Epithelial cell of prostate (primary cell): ENCODE data around the gene FRYL.
"Not testable (repeated sequence)": the region's sequence is repeated elsewhere in the genome, so short reads cannot be mapped to it uniquely, and the experiment has no call there.

Source experiments
- DNase-seq: peaks from one replicate; pipeline ENCODE4 v3.0.0-alpha.2; 2011; ENCODE audit warnings: low read depth, low spot score
- H3K27ac ChIP-seq: fragments of 450-650 bp; 2 replicates; pipeline ENCODE4 v1.5.1; 2017; ENCODE audit warnings: mild to moderate bottlenecking

FRYL gene

DNA sequence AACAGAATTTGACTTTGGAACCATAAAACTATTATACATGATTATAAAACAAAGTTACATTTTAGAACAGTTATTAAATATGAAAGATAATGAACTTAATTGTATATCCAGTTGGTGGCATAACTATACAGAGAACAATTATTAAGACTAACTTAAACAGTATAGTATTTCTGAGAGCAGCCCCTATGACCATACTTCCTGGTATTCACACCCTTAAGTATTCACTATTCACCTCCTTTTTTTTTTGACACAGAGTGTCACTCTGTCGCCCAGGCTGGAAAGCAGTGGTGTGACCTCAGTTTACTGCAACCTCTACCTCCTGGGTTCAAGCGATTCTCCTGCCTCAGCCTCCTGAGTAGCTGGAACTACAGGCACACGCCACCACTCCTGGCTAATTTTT, 74.5 kb downstream of the FRYL start:
- no peak overlapping the region for H3K27ac ChIP-seq
- DNase-seq = no peak

DNA sequence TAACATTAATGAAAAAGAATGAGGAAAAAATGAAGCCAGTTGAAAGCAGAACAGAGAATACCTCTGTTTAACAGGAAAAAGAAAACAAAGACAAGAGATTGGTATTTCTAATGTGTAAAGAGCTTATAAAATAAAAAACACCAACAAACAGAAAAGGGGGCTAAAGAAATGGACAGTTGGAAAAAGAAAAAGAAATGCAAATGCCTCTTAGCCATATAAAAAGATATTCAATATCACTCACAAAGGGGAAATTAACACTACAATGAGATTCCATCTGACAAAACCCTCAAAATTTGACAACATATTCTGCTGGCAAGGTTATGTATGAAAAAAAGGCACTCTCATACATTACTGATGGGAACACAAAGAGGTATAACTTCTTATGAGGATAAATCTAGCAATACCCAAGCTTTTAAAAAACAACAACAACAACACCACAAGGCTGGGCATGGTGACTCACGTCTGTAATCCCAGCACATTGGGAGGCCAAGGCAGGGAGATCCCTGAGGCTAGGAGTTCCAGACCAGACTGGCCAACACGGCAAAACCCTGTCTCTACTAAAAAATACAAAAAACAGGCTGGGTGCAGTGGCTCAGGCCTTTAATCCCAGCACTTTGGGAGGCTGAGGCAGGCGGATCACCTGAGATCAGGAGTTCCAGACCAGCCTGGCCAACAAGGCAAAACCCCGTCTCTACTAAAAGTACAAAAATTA, 75.8 kb downstream of the FRYL start:
- H3K27ac ChIP-seq = no peak overlapping the region
- DNase-seq = no peak

DNA sequence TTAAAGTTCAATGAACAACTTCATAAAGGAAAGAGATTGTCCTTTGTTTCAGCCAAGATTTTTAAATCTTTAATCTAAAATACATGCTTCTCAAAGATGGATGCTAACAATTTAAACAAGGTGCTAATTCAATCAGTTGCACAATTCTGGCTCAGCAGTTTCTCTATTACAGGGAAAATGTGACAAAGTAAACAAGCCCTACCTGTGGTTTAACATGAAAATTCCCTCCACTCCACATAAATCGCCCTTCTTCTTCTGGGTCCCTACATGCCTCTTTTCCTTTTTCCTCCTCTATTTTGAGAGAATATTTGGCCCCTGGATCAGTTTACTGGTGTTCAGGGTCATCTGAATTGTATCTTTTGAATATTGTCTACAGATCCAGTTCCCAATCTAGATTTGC, 80.6 kb downstream of the FRYL start:
- peak overlapping the region; percentile 98 for H3K27ac ChIP-seq

GRCh38 chr4:48698029-48698971, 81.8 kb downstream of the FRYL start:
- H3K27ac ChIP-seq = peak overlapping the region; percentile 98
- DNase-seq = peak; percentile 87

More for the DNA sequence above, 80.6 kb downstream of the FRYL start:
- peak; percentile 14 for DNase-seq

- H3K27ac ChIP-seq = peak overlapping the region; percentile 98
- not testable (repeated sequence) for DNase-seq
Measured at GRCh38 chr4:48697516-48697915, 82.6 kb downstream of the FRYL start.

DNA sequence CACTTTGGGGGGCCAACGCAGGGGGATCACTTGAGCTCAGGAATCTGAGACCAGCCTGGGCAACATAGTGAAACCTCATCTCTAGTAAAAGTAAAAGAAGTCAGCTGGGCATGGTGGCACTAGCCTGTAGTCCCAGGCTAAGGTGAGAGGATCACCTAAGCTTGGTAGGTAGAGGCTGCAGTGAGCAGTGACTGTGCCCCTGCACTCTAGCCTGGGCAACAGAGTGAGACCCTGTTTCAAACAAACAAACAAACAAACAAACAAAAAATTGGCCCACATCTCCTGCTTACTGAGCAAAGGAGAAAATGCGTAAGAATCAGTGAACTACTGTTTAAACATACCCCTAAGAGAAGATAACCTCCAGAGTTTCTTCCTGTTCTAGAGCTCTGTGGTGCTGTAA, 85.3 kb downstream of the FRYL start:
- no peak overlapping the region for H3K27ac ChIP-seq
- no peak for DNase-seq

GRCh38 chr4:48693856-48694574, 86.1 kb downstream of the FRYL start:
- no peak overlapping the region for H3K27ac ChIP-seq
- DNase-seq = no peak

GRCh38 chr4:48692897-48693296, 87.2 kb downstream of the FRYL start:
- H3K27ac ChIP-seq = no peak overlapping the region
- DNase-seq = no peak

DNA sequence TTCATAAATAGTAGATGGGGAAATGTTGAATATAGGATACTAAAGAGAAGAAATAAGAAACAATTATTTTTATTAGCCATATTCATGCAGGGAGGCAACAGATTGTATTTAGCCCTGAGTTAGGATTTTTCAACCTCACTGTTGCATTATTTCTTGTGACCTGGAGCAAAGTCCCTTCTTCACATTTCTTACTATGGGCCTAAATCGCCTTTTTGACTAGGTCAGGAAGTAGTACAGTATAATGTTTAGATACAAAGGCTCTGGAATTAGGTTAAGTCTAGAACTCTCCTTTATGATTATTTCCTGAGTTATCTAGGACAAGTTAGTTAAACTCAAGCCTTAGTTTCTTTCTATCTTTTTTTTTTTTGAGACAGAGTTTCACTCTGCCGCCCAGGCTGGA, 88.0 kb downstream of the FRYL start:
- H3K27ac ChIP-seq = no peak overlapping the region
- no peak for DNase-seq

DNA sequence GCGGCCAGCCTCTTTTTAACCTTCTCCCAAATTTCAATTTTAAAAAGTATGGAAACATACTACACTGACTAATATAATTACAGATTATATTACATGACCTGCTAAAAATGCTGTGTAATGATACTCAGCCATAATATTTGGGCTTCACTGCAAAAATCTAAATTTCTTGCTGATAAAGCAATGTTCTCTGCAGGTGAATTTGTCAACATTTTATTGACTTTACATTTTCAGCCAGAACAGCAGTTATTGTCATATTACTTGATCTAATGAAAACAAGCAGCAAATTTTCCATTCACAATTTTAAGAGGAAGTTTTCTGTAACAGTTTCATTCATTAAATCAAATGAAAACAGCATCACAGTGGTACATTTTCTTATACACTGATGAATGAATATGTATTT, 91.1 kb downstream of the FRYL start:
- no peak for DNase-seq
- H3K27ac ChIP-seq = no peak overlapping the region

DNA sequence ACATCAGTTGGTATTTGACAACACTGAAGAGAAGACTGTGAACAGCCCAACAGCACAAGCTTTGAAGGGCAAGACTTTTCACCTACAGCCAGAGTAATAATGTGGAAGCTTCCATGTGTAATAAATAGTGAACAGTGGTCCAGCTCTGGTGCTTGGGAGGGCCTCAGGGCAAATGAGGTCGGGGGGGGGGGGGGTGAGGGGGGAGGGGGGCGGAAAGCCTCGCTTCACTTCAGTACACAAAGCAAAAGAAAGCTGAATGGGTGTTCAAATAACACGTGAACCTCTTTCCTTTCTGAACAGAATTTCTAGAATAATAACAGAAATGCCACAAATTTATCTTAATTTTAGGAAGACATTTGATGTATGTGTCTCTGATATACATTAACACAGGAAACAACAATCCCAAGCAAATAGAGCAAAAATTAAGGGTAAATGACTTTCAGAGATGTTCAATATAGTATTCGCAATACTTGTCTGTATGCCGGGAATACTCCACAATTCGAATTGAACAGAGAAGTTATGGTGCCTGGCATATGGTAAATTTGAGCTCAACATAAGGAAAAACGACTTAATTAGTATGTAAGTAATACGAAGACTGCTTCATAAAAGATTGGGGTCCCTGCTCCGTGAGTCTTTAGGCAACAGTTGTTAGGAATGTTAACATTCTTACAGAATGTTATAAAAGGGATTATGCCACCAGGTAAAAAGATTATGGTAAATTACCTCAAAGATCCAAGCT, 92.6 kb downstream of the FRYL start:
- no peak for DNase-seq
- no peak overlapping the region for H3K27ac ChIP-seq

DNA sequence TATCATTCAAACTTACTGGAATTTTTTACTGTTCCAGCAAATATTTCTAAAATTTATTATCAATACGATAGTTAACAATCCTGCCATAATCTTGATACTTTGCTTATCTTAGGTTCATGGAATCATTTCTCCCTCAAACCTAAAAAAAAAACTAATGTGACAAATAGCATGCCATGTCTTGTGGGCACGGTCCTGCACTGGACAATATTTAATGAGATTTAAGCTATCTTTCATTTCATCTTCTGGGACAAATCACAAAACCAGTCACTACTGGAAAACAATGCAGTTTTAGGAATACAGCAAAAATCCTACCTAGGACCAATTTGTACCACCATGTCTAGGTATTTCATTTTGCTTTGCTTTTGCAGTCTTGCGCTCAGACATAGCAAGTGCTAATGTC, 93.7 kb downstream of the FRYL start:
- H3K27ac ChIP-seq = no peak overlapping the region
- no peak for DNase-seq

- H3K27ac ChIP-seq = no peak overlapping the region
- no peak for DNase-seq
Measured at GRCh38 chr4:48683784-48684666, 96.1 kb downstream of the FRYL start.

DNA sequence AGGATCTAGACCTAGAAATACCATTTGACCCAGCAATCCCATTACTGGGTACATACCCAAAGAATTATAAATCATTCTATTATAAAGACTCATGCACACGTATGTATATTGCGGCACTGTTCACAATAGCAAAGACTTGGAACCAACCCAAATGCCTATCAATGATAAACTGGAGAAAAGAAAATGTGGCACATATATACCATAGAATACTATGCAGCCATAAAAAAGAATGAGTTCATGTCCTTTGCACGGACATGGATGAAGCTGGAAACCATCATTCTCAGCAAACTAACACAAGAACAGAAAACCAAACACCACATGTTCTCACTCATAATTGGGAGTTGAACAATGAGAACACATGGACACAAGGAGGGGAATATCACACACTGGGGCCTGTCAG, 97.2 kb downstream of the FRYL start:
- DNase-seq, H3K27ac ChIP-seq: not testable (repeated sequence)

- DNase-seq = no peak
- peak overlapping the region; percentile 16 for H3K27ac ChIP-seq
Measured at GRCh38 chr4:48681856-48682255, 98.2 kb downstream of the FRYL start.

- H3K27ac ChIP-seq = no peak overlapping the region
- no peak for DNase-seq
Measured at GRCh38 chr4:48680848-48681568, 99.1 kb downstream of the FRYL start.

DNA sequence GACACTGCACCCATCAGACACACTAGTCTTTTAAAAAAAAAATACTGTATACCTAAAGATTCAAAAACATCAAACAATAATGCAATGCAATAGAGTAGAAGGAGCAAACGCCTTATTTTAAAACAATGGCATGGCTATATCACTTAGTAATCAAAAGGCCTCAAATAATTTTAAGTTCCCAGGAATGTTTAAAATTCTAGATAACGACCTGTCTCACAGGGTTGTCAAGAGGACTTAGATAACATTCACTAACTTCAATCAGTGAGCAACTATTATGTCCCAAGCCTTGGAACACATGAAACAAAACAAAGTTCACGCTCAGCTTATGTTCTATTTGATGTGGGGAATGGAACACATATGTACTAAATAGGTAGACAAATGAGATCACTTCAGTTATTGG, 106.5 kb downstream of the FRYL start:
- H3K27ac ChIP-seq = no peak overlapping the region
- no peak for DNase-seq

- no peak overlapping the region for H3K27ac ChIP-seq
- DNase-seq = no peak
Measured at GRCh38 chr4:48670587-48670986, 109.5 kb downstream of the FRYL start.

- H3K27ac ChIP-seq = peak overlapping the region; percentile 70
- no peak for DNase-seq
Measured at GRCh38 chr4:48669086-48669485, 111.0 kb downstream of the FRYL start.
